ENCODE data around the gene RGS14. TPM values are rescaled to one million over a fixed set of nuclear protein-coding genes. Genes with fewer than 3 reads are reported as not detected.
"Not testable (repeated sequence)": the region's sequence is repeated elsewhere in the genome, so short reads cannot be mapped to it uniquely, and the experiment has no call there.

RGS14 gene
- total RNA-seq, 2 donors from 2014 or later = 41.3 to 50.8 TPM

DNA sequence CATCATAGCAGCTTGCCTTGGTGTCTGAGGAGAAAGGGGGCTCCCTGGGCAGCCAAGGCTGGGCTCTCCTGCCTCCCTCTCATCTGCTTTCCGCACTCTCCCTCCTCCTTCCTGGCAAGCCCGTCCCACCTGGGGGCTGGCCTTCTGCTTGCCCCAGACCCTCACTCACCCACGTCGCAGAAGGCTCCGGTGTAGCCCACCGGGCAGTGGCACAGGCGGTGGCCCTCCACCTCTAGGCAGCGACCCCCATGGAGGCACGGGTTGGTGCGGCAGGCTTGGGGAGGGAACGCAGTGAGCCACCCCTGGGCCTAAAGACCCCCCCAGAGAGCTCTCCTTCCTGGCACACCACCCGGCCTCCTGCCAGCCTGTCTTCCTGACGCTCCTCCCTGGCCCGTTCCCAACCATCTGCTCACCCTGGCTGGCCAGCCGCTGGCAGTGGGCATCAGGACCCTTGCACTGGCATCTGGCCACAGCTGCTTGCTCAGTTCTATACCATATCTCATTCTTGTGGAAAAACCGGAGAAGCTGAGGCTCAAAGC is 47.0 kb downstream of the RGS14 start:
- Mint-ChIP-seq H3K27me3 (ENCODE audit: low read depth) (peaks cover 23% of the 10 kb centered on the region), H3K4me1 (ENCODE audit: low read depth) (peaks cover 32% of the 10 kb centered on the region), H3K9me3 (no peaks in the 10 kb centered on the region), H3K27ac (no peak overlapping the region), H3K4me3 (peak overlapping the region; percentile 92 to 93), H3K36me3 (ENCODE audit: insufficient read depth in 2 of 2) (no peaks in the 10 kb centered on the region)
- ATAC-seq (replicated peaks in 1 of 2) (no peak), DNase-seq (no peak)

DNA sequence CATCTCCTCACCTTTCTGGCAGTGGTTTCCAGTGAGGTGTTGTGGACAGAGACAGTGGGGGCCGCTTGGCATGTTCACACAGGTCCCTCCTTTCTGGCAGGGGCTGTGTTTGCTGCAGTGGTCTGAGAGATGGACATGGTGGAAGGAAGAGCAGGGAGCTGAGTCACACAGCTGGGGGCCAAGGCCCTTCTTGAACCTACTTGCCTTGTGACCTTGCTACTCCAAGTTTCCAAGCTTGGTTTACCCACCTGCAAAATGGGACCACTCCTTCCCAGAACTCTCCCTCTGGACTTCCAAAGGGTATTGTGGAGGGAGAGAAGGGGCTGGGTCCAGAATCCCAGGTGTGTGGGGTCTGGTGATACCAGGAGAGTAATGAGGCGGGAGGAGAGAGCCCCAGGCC is 47.6 kb downstream of the RGS14 start:
- ATAC-seq (replicated peaks in 1 of 2) = no peak
- Mint-ChIP-seq H3K27ac (no peak overlapping the region), H3K9me3 (no peaks in the 10 kb centered on the region), H3K27me3 (ENCODE audit: low read depth) (peaks cover 23% of the 10 kb centered on the region), H3K4me1 (ENCODE audit: low read depth) (peaks cover 33% of the 10 kb centered on the region), H3K36me3 (ENCODE audit: insufficient read depth in 2 of 2) (no peaks in the 10 kb centered on the region), H3K4me3 (peak overlapping the region; percentile 92 to 93)
- no peak for DNase-seq

DNA sequence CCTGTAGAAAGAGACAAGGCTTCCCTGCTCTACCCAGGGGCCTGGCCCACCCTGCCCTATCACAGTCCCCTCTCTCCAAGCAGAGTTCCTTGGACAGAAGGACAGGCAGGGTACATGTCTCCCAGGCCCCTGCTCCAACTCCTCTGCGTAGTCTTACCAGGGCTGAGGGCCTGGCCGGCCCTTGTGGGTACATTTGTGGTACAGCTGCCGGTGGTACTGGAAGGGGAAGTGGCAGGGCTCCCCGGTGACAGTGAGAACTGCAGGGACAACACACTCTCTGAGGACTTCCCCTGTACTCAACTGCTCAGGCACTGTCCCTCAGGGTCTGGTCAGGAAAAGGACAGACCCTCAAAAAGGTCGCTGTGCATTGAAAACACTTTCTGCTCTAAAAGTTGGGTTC is 48.1 kb downstream of the RGS14 start:
- Mint-ChIP-seq H3K9me3 (no peaks in the 10 kb centered on the region), H3K4me1 (ENCODE audit: low read depth) (peaks cover 38% of the 10 kb centered on the region), H3K36me3 (ENCODE audit: insufficient read depth in 2 of 2) (no peaks in the 10 kb centered on the region), H3K27me3 (ENCODE audit: low read depth) (peaks cover 23% of the 10 kb centered on the region), H3K4me3 (no peak overlapping the region), H3K27ac (no peak overlapping the region)
- ATAC-seq (replicated peaks in 1 of 2) (no peak), DNase-seq (no peak)

DNA sequence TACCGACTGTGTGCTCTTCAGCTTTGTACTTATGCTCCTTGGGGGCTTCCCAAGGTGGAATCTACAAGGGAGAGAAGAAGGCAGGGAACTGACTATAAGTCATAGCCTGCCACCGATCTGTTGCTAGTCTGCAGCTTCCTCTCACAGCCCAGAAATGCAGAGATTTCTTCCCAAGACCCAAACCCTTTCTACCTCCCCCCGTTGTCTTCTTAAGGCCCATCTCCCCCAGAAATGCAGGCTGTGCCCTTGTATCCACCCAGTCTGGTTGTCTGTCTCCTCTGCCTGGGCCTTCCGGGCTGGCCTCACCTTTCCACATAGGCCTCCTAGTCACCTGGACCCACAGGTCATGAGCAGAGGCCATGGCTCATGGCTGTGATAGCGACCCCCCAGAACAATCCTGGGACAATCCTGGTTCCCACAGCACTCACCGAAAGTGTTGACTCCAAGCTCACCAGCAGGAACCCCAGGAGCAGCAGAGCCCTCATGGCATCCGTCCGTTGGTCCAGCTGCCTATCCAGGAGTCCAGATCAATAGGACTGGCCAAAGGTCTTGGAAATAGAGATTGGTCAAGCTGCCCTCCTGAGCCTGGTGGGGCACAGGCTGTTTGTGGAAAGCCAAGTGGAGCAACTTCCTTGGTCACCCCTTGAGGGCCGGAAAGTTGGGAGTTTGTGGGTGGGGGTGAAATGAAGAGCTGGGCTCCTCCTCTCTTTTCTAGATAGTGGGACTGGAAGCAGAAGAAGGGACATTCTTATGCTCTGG is 51.5 kb downstream of the RGS14 start, which contains the start of gene F12:
TSS of gene F12 (minus strand) at position 522 of the 759 bp plus-strand sequence. CDS start at position 485, 37 bp downstream.
- no peak for ATAC-seq (replicated peaks in 1 of 2)
- peaks cover 40% of the 10 kb centered on the region for H3K4me1 Mint-ChIP-seq (ENCODE audit: low read depth)
- H3K4me3 Mint-ChIP-seq = no peak within 1 kb of the TSS
- no peaks in the 10 kb centered on the region for H3K27me3 Mint-ChIP-seq (ENCODE audit: low read depth)
- H3K9me3 Mint-ChIP-seq = no peaks in the 10 kb centered on the region
- no peak for DNase-seq
- no peak within 1 kb of the TSS for H3K27ac Mint-ChIP-seq
- H3K36me3 Mint-ChIP-seq (ENCODE audit: insufficient read depth in 2 of 2) = no peaks in the 10 kb centered on the region

DNA sequence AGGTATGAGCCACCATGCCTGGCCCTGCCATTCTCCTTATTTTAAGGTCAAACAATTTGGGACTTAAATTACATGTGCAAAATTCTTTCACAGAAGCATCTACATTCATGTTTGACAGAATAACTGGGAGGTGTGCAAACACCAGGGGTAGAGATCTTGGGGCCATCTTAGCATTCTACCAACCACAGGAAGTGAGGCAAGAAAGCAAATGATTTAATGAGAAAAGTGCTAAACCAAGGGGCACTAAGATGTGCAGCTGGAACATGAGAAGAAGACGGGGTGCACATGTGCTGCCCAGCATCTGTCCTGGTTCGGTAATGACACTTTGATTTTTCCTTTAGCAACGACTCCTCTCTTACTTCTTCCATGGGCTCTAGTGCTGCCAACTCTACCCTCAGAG is 52.9 kb downstream of the RGS14 start:
- Mint-ChIP-seq H3K9me3 (no peaks in the 10 kb centered on the region), H3K27ac (no peak overlapping the region), H3K4me3 (no peak overlapping the region), H3K27me3 (ENCODE audit: low read depth) (no peaks in the 10 kb centered on the region), H3K36me3 (ENCODE audit: insufficient read depth in 2 of 2) (no peaks in the 10 kb centered on the region), H3K4me1 (ENCODE audit: low read depth) (peaks cover 36% of the 10 kb centered on the region)
- ATAC-seq (replicated peaks in 1 of 2) = no peak
- no peak for DNase-seq

DNA sequence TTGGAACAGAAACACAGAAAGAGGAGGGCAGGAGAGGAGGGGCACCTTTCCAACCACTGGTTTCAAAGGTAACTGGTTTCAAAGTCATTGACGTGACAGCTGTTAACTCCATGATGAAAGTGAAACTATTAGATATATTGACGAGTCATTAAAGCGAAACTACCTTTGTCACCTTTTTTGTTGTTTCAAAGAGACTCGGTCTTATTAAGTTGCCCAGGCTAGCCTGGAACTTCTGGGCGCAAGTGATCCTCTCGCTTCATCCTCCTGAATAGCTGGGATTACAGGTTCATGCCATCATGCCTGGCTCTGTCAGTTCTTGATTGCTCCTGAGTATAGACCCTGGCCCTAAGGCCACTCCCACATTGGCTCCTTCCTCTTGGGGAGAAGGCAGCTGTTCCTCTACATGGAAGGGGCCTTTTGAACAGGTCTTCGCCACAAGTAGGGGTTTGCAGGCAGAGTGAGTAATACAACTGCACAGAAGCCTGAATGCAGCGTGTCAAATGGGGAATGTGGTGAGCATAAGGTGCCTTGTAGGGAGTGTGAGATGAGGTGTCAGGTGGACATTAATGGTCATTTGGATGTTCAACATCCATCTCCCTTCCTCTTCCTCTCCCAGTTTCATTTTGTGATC is 55.0 kb downstream of the RGS14 start:
- Mint-ChIP-seq H3K27me3 (ENCODE audit: low read depth) (no peaks in the 10 kb centered on the region), H3K4me3 (peak overlapping the region; percentile 14 to 45), H3K27ac (no peak overlapping the region), H3K36me3 (ENCODE audit: insufficient read depth in 2 of 2) (no peaks in the 10 kb centered on the region), H3K9me3 (no peaks in the 10 kb centered on the region), H3K4me1 (ENCODE audit: low read depth) (peaks cover 38% of the 10 kb centered on the region)
- ATAC-seq (replicated peaks in 1 of 2) (peak; percentile 80 to 96), DNase-seq (peak in 1 of 2 donors; percentile 39)

DNA sequence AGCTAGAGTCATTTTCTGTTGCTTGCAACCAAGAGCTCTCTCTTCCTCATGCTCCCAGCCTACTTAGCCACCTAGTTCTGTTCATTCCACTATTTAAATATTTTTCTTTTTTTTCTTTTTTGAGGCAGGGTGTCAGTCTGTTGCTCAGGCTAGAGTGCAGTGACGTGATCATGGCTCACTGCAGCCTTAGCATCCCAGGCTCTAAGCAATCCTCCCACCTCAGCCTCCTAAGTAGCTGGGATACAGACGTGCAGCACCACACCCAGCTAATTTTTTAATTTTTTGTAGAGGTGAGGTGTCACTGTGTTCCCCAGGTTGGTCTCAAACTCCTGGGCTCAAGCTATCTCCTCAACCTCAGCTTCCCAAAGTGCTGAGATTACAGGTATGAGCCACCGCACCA is 56.8 kb downstream of the RGS14 start:
- Mint-ChIP-seq H3K27ac (no peak overlapping the region), H3K9me3 (no peaks in the 10 kb centered on the region), H3K4me3 (no peak overlapping the region), H3K4me1 (ENCODE audit: low read depth) (peaks cover 38% of the 10 kb centered on the region), H3K27me3 (ENCODE audit: low read depth) (no peaks in the 10 kb centered on the region), H3K36me3 (ENCODE audit: insufficient read depth in 2 of 2) (no peaks in the 10 kb centered on the region)
- no peak for DNase-seq
- no peak for ATAC-seq (replicated peaks in 1 of 2)

DNA sequence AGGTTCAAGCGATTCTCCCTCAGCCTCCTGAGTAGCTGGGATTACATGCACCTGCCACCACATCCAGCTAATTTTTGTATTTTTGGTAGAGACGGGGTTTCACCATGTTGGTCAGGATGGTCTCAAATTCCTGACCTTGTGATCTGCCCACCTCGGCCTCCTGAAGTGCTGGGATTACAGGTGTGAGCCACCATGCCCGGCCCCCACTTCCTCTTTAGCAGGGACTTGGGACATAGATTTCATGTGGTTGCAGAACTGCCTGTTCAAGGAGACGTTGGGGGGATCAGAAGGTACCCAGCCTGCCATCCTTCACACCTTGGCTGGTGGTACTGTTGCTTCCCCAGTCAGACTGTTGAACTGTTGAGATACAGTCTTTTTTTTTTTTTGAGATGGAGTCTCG is 59.4 kb downstream of the RGS14 start:
- DNase-seq; H3K27me3 Mint-ChIP-seq (ENCODE audit: low read depth); H3K27ac Mint-ChIP-seq; H3K9me3 Mint-ChIP-seq; H3K4me3 Mint-ChIP-seq; ATAC-seq (replicated peaks in 1 of 2); H3K36me3 Mint-ChIP-seq (ENCODE audit: insufficient read depth in 2 of 2): not testable (repeated sequence)
- H3K4me1 Mint-ChIP-seq (ENCODE audit: low read depth) = peaks cover 24% of the 10 kb centered on the region

DNA sequence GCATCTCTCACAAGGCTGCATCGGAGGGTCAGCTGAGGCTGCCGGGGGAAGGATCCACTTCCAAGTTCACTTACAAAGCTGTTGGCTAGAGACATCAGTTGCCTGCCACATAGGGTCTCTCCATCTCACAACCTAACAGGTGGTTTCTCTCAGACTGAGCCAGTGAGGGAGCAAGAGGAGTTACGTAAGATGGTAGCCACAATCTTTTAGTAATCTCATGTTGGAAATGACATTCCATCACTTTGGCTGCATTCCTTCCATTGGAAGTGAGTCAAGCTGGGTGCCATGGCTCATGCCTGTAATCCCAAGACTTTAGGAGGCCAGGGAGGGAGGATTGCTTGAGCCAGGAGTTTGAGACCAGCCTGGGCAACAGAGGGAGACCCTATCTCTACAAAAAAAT is 61.3 kb downstream of the RGS14 start:
- Mint-ChIP-seq H3K4me3 (no peak overlapping the region), H3K27ac (no peak overlapping the region), H3K36me3 (ENCODE audit: insufficient read depth in 2 of 2) (no peaks in the 10 kb centered on the region), H3K4me1 (ENCODE audit: low read depth) (peaks cover 9% of the 10 kb centered on the region), H3K27me3 (ENCODE audit: low read depth) (no peaks in the 10 kb centered on the region), H3K9me3 (no peaks in the 10 kb centered on the region)
- DNase-seq (no peak), ATAC-seq (replicated peaks in 1 of 2) (no peak)

DNA sequence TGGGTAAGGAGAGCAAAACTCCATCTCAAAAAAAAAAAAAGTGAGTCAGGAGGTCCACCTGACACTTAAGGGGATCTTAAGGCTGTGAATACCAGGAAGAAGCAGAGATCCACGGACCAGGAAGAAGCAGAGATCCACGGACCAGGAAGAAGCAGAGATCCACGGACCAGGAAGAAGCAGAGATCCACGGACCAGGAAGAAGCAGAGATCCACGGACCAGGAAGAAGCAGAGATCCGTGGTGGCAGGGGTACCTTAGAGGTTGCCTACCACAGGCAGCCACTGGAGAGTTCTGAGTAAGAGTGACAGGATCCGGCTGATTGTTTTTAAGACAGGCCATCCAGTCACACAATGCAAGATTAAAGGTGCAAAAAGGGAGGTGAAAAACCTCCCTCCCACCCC is 62.7 kb downstream of the RGS14 start:
- not testable (repeated sequence) for H3K27me3 Mint-ChIP-seq (ENCODE audit: low read depth); H3K27ac Mint-ChIP-seq; ATAC-seq (replicated peaks in 1 of 2); H3K9me3 Mint-ChIP-seq; H3K36me3 Mint-ChIP-seq (ENCODE audit: insufficient read depth in 2 of 2); DNase-seq; H3K4me3 Mint-ChIP-seq
- peaks cover 10% of the 10 kb centered on the region for H3K4me1 Mint-ChIP-seq (ENCODE audit: low read depth)

DNA sequence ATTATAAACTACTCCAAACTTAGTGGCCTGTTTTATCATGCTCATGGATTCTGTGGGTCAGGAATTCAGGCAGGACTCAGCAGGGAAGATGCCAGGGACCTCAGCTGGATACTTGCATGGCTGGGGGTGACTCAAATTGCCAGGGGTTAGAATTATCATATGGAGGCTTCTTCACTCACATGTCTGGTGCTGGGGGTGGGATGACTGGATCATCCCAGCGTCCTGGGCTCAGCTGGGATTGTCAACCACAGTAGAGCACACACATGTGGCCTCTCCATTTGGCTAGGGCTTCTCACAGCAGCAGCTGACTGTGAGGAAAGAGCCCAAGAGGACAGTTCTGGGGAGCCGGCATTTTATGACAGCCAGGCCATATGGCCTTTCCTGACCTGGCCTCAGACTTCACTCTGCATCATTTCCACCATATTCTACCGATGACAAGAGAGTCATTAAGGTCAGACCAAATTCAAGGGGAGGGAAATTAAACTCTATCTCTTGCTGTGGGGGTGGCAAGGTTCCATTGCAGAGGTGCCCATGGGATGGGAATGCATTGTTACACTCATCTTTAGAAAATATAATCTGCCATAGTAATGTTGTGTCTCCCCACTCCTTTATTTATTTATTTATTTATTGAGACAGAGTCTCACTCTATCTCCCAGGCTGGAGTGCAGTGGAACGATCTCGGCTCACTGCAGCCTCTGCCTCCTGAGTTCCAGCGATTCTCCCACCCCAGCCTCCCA is 63.5 kb downstream of the RGS14 start:
- Mint-ChIP-seq H3K27me3 (ENCODE audit: low read depth) (no peaks in the 10 kb centered on the region), H3K4me3 (no peak overlapping the region), H3K4me1 (ENCODE audit: low read depth) (peaks cover 12% of the 10 kb centered on the region), H3K36me3 (ENCODE audit: insufficient read depth in 2 of 2) (no peaks in the 10 kb centered on the region), H3K27ac (no peak overlapping the region), H3K9me3 (no peaks in the 10 kb centered on the region)
- ATAC-seq (replicated peaks in 1 of 2) (no peak), DNase-seq (no peak)

Data from activated T-cell treated with anti-CD3 and anti-CD28 coated beads, Interleukin-2, amount 50 U/mL, for 72 hours (primary cell).